Activated B cell treated with CpG ODN at 0.5 μM for 24 hours (primary cell): ENCODE data around the gene PCID2. TPM values are rescaled to one million over a fixed set of nuclear protein-coding genes. Genes with fewer than 3 reads are reported as not detected.

ENCODE experiments used
- ATAC-seq: fragments of 200-7000 bp; cut with Tn5 transposase; one replicate; pipeline ENCODE4 v1.10.0; 2021; ENCODE audit warnings: low read depth, mild to moderate bottlenecking, moderate library complexity
- CTCF ChIA-PET: fragments of 350-600 bp; sonication (Branson Sonifier 250); formaldehyde crosslinking; loops from one replicate; lab custom pipeline; 2021; ENCODE audit warnings: antibody characterized with exemption; lab: Charles Lee
- POLR2A ChIA-PET: fragments of 350-600 bp; sonication (Branson Sonifier 250); formaldehyde crosslinking; loops from one replicate; lab custom pipeline; 2021; ENCODE audit warnings: antibody characterized with exemption; lab: Charles Lee
- DNase-seq: peaks from one replicate; pipeline ENCODE4 v3.0.0; 2022
- H3K27ac Mint-ChIP-seq: one replicate; pipeline ENCODE4 v1.8.0; 2020; ENCODE audit warnings: mixed read lengths
- H3K27me3 Mint-ChIP-seq: one replicate; pipeline ENCODE4 v1.8.0; 2021; ENCODE audit warnings: mixed read lengths
- H3K36me3 Mint-ChIP-seq: one replicate; pipeline ENCODE4 v1.8.0; 2021; ENCODE audit warnings: low read depth, mixed read lengths
- H3K4me1 Mint-ChIP-seq: one replicate; pipeline ENCODE4 v1.8.0; 2021; ENCODE audit warnings: mixed read lengths
- H3K4me3 Mint-ChIP-seq: one replicate; pipeline ENCODE4 v1.8.0; 2020; ENCODE audit warnings: mild to moderate bottlenecking, mixed read lengths
- H3K9me3 Mint-ChIP-seq: one replicate; pipeline ENCODE4 v1.8.0; 2020; ENCODE audit warnings: mixed read lengths
- CTCF ChIP-seq: fragments of 200-600 bp; IDR thresholded peaks from one replicate; pipeline ENCODE4 v1.8.0; 2022; ENCODE audit warnings: antibody characterized with exemption, mild to moderate bottlenecking
- intact Hi-C: fragments of 100-400 bp; cut with micrococcal nuclease; formaldehyde crosslinking; loops from one replicate; pipeline ENCODE4 v1.15.1; 2024
- total RNA-seq: library from RNA; stranded (reverse); gene quantifications from 2 replicates; pipeline ENCODE4 v1.2.3, GENCODE V29; 2022

Gene PCID2
- total RNA-seq, 1 donor from 2014 or later = 43.1 TPM

GRCh38 chr13:113148407-113148806, 60.1 kb downstream of the PCID2 start:
- Mint-ChIP-seq H3K27ac (no peak overlapping the region), H3K4me3 (no peak overlapping the region), H3K36me3 (no peaks in the 10 kb centered on the region), H3K9me3 (no peaks in the 10 kb centered on the region), H3K27me3 (peaks cover 22% of the 10 kb centered on the region), H3K4me1 (peaks cover 14% of the 10 kb centered on the region)
- no peak for TF ChIP-seq CTCF
- no peak for DNase-seq
- POLR2A ChIA-PET = no interaction called here
- intact Hi-C loops = no loop called here
- no peak for ATAC-seq
- CTCF ChIA-PET = no interaction called here

- H3K9me3 Mint-ChIP-seq = no peaks in the 10 kb centered on the region
- peaks cover 4% of the 10 kb centered on the region for H3K4me1 Mint-ChIP-seq
- no peak for ATAC-seq
- no peak for TF ChIP-seq CTCF
- H3K27ac Mint-ChIP-seq = no peak overlapping the region
- no peak for DNase-seq
- intact Hi-C loops = no loop called here
- ChIA-PET POLR2A (interaction anchor here (0.6 kb wide), 1 partner anchor 26 kb away, joined by 4 read pairs; no protein-coding TSS in a partner anchor), CTCF (no interaction called here)
- no peaks in the 10 kb centered on the region for H3K36me3 Mint-ChIP-seq
- H3K4me3 Mint-ChIP-seq = no peak overlapping the region
- H3K27me3 Mint-ChIP-seq = peaks cover 22% of the 10 kb centered on the region
Observed at GRCh38 chr13:113147206-113147605, 61.3 kb downstream of the PCID2 start.

GRCh38 chr13:113146750-113147149, 61.7 kb downstream of the PCID2 start:
- H3K27me3 Mint-ChIP-seq = peaks cover 20% of the 10 kb centered on the region
- H3K4me3 Mint-ChIP-seq = no peak overlapping the region
- no peak for DNase-seq
- ATAC-seq = no peak
- H3K36me3 Mint-ChIP-seq = no peaks in the 10 kb centered on the region
- no peaks in the 10 kb centered on the region for H3K9me3 Mint-ChIP-seq
- intact Hi-C loops = no loop called here
- no peak overlapping the region for H3K27ac Mint-ChIP-seq
- ChIA-PET POLR2A (interaction anchor here (0.6 kb wide), 1 partner anchor 25 kb away, joined by 4 read pairs; no protein-coding TSS in a partner anchor), CTCF (no interaction called here)
- peaks cover 2% of the 10 kb centered on the region for H3K4me1 Mint-ChIP-seq
- no peak for TF ChIP-seq CTCF

- no peak for DNase-seq
- Mint-ChIP-seq H3K27ac (no peak overlapping the region), H3K9me3 (no peaks in the 10 kb centered on the region), H3K4me3 (no peak overlapping the region), H3K36me3 (no peaks in the 10 kb centered on the region), H3K27me3 (peaks cover 16% of the 10 kb centered on the region), H3K4me1 (peaks cover under 1% of the 10 kb centered on the region)
- ChIA-PET POLR2A (no interaction called here), CTCF (no interaction called here)
- no peak for TF ChIP-seq CTCF
- intact Hi-C loops = no loop called here
- ATAC-seq = no peak
Observed at GRCh38 chr13:113145911-113146598, 62.4 kb downstream of the PCID2 start.

- H3K36me3 Mint-ChIP-seq = no peaks in the 10 kb centered on the region
- intact Hi-C loops = no loop called here
- no peak for ATAC-seq
- no peaks in the 10 kb centered on the region for H3K9me3 Mint-ChIP-seq
- ChIA-PET POLR2A (no interaction called here), CTCF (no interaction called here)
- no peak overlapping the region for H3K27ac Mint-ChIP-seq
- no peak for DNase-seq
- no peaks in the 10 kb centered on the region for H3K4me1 Mint-ChIP-seq
- peaks cover 13% of the 10 kb centered on the region for H3K27me3 Mint-ChIP-seq
- no peak for TF ChIP-seq CTCF
- H3K4me3 Mint-ChIP-seq = no peak overlapping the region
Observed at GRCh38 chr13:113145496-113145895, 63.0 kb downstream of the PCID2 start.
